Liver (tissue), 9 donors: ENCODE results near the gene DDB1. TPM values are rescaled to one million over a fixed set of nuclear protein-coding genes. Genes with fewer than 3 reads are reported as not detected.

Experiments
- DNase-seq: peaks from one replicate; pipeline ENCODE4 v3.0.0-alpha.2; 2017; ENCODE audit warnings: low spot score
- H3K27ac ChIP-seq, 2 donors: one replicate each; pipeline ENCODE4 v1.7.0; 2013; ENCODE audit warnings: inconsistent platforms in 2 of 2, low read length in 2 of 2, control low read depth in 1 of 2, low read depth in 1 of 2, mild to moderate bottlenecking in 1 of 2
- H3K27me3 ChIP-seq, 4 donors: one replicate each; pipeline versions ENCODE4 v1.6.1 to v1.7.0; 2013; ENCODE audit warnings: low read length in 3 of 4, inconsistent platforms in 1 of 4, mild to moderate bottlenecking in 1 of 4, moderate library complexity in 1 of 4; ENCODE audit not compliant: control insufficient read depth in 4 of 4, insufficient read depth in 4 of 4
- H3K36me3 ChIP-seq, 4 donors: one replicate each; pipeline versions ENCODE4 v1.6.1 to v1.7.0; 2013; ENCODE audit warnings: low read length in 3 of 4, mild to moderate bottlenecking in 3 of 4, low read depth in 1 of 4, moderate library complexity in 1 of 4; ENCODE audit not compliant: control insufficient read depth in 4 of 4, insufficient read depth in 3 of 4
- H3K4me1 ChIP-seq, 4 donors: one replicate each; pipeline versions ENCODE4 v1.6.1 to v1.7.0; 2013; ENCODE audit warnings: low read length in 3 of 4, mild to moderate bottlenecking in 3 of 4, moderate library complexity in 1 of 4; ENCODE audit not compliant: control insufficient read depth in 4 of 4, insufficient read depth in 4 of 4
- H3K4me3 ChIP-seq, 3 donors: one replicate each; pipeline versions ENCODE4 v1.6.1 to v1.7.0; 2013; ENCODE audit warnings: low read length in 3 of 3, control low read depth in 1 of 3, low read depth in 1 of 3, mild to moderate bottlenecking in 1 of 3
- H3K9ac ChIP-seq, 2 donors: one replicate each; pipeline ENCODE4 v1.7.0; 2013; ENCODE audit warnings: low read length in 2 of 2, mild to moderate bottlenecking in 2 of 2, moderate library complexity in 2 of 2, control low read depth in 1 of 2, low read depth in 1 of 2
- H3K9me3 ChIP-seq, 4 donors: one replicate each; pipeline versions ENCODE4 v1.6.1 to v1.7.0; 2013; ENCODE audit warnings: low read length in 3 of 4; ENCODE audit not compliant: control insufficient read depth in 4 of 4
- ATF3 ChIP-seq: IDR thresholded peaks from 2 replicates; pipeline ENCODE4 v1.6.1; 2016; ENCODE audit warnings: antibody characterized with exemption
- EGR1 ChIP-seq, 2 donors: IDR thresholded peaks; 2 replicates each; pipeline ENCODE4 v1.6.1; 2016 to 2018; ENCODE audit warnings: antibody characterized with exemption in 2 of 2, low read depth in 2 of 2
- FOXA2 ChIP-seq: IDR thresholded peaks from 2 replicates; pipeline ENCODE4 v1.6.1; 2016; ENCODE audit warnings: antibody characterized with exemption
- HNF4A ChIP-seq, 2 donors: conservative IDR thresholded peaks; 2 replicates each; pipeline ENCODE4 v1.6.1; 2016; ENCODE audit warnings: antibody characterized with exemption in 2 of 2, mild to moderate bottlenecking in 2 of 2
- HNF4G ChIP-seq: IDR thresholded peaks from 2 replicates; pipeline ENCODE4 v1.6.1; 2016; ENCODE audit warnings: antibody characterized with exemption
- NR2F2 ChIP-seq: IDR thresholded peaks from 2 replicates; pipeline ENCODE4 v1.6.1; 2016; ENCODE audit warnings: antibody characterized with exemption
- RAD21 ChIP-seq, 2 donors: IDR thresholded peaks; 2 replicates each; pipeline ENCODE4 v1.6.1; 2016; ENCODE audit warnings: antibody characterized with exemption in 2 of 2, mild to moderate bottlenecking in 2 of 2
- RXRA ChIP-seq, 2 donors: IDR thresholded peaks; 2 replicates each; pipeline ENCODE4 v1.6.1; 2017 to 2018; ENCODE audit warnings: antibody characterized with exemption in 2 of 2, mild to moderate bottlenecking in 1 of 2
- TAF1 ChIP-seq: conservative IDR thresholded peaks from 2 replicates; pipeline ENCODE4 v1.6.1; 2016; ENCODE audit warnings: antibody characterized with exemption, mild to moderate bottlenecking
- ZBTB33 ChIP-seq: IDR thresholded peaks from 2 replicates; pipeline ENCODE4 v1.6.1; 2016; ENCODE audit warnings: antibody characterized with exemption
- WGBS: extraction: QIAGEN DNeasy Blood & Tissue Kit; methylation state at CpG from one replicate; pipeline ENCODE4 v1.1.7; 2013; 5-methylcytosine and 5-hydroxymethylcytosine counted together
- polyA plus RNA-seq, 2 donors: library from polyadenylated mRNA; stranded (reverse) in 1 of 2; unstranded in 1 of 2; fragments of 200-250 nt in 1 of 2; fragments of >200 nt in 1 of 2; fragmentation: Nextera tagmentation in 1 of 2; extraction: Ambion mirVana in 1 of 2; gene quantifications; one replicate each; pipeline versions ENCODE4 v1.2.1 to v1.2.3, GENCODE V29; 2013 to 2015
- total RNA-seq, 2 donors: library from RNA; depleted of rRNA; stranded (reverse); fragments of >200 nt; gene quantifications; one replicate each; pipeline ENCODE4 v1.2.3, GENCODE V29; 2014
- TF ChIP-seq, protein P1 (sequence below): fragments of 150-350 bp; IDR thresholded peaks from 2 replicates; pipeline ENCODE4 v1.5.1; 2017; ENCODE audit warnings: improper control_type of control experiment, low read depth, low read length; ENCODE audit not compliant: missing input control
- TF ChIP-seq, protein P2 (sequence below): IDR thresholded peaks from 2 replicates; pipeline ENCODE4 v1.6.1; 2016; ENCODE audit warnings: antibody characterized with exemption, mild to moderate bottlenecking
- donor health status: healthy.
- donor health status: healthy.
- donor health status: healthy.
- donor health status: healthy.
- donor health status: healthy.

The DDB1 gene
- total and polyA plus RNA-seq, 4 donors: 37.5 to 146 (median 88.9) TPM

DNA sequence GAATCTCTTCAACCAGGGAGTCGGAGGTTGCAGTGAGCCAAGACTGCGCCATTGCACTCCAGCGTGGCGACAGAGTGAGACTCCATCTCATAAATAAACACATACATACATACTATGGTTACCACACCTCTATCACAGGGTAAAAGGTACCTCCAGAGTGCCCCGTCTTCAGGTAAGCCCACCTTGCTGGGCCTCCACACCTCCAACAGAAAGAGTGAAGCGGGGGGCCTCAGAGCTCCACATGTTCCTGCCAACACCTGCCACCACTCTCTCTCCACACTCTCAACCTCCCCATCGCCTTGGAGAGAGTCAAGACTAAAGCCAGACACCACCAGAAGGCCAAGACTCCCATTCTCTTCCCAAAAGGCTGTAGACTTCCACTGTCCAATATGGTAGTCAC is 27.5 kb downstream of the DDB1 start:
- Histone ChIP-seq H3K27ac (no peak overlapping the region), H3K9me3 (no peaks in the 10 kb centered on the region), H3K9ac (no peak overlapping the region), H3K4me3 (no peak overlapping the region), H3K4me1 (no peaks in the 10 kb centered on the region), H3K36me3 (peaks cover 30 to 96% (median 80%) of the 10 kb centered on the region in 4 donors), H3K27me3 (no peaks in the 10 kb centered on the region)
- DNase-seq: no peak
- 98% methylated on average over 7 of the region's 7 CpGs for WGBS
- TF ChIP-seq FOXA2: no peak
- TF ChIP-seq, protein P1, sequence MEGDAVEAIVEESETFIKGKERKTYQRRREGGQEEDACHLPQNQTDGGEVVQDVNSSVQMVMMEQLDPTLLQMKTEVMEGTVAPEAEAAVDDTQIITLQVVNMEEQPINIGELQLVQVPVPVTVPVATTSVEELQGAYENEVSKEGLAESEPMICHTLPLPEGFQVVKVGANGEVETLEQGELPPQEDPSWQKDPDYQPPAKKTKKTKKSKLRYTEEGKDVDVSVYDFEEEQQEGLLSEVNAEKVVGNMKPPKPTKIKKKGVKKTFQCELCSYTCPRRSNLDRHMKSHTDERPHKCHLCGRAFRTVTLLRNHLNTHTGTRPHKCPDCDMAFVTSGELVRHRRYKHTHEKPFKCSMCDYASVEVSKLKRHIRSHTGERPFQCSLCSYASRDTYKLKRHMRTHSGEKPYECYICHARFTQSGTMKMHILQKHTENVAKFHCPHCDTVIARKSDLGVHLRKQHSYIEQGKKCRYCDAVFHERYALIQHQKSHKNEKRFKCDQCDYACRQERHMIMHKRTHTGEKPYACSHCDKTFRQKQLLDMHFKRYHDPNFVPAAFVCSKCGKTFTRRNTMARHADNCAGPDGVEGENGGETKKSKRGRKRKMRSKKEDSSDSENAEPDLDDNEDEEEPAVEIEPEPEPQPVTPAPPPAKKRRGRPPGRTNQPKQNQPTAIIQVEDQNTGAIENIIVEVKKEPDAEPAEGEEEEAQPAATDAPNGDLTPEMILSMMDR: no peak
- TF ChIP-seq EGR1 (IDR thresholded peaks at IDR 0.05; ENCODE audit: low read depth in 2 of 2): no peak
- no peak for TF ChIP-seq RXRA (IDR thresholded peaks at IDR 0.05)
- no peak for TF ChIP-seq HNF4G
- TF ChIP-seq RAD21 (IDR thresholded peaks at IDR 0.05): no peak
- TF ChIP-seq ZBTB33: no peak
- TF ChIP-seq, protein P2, sequence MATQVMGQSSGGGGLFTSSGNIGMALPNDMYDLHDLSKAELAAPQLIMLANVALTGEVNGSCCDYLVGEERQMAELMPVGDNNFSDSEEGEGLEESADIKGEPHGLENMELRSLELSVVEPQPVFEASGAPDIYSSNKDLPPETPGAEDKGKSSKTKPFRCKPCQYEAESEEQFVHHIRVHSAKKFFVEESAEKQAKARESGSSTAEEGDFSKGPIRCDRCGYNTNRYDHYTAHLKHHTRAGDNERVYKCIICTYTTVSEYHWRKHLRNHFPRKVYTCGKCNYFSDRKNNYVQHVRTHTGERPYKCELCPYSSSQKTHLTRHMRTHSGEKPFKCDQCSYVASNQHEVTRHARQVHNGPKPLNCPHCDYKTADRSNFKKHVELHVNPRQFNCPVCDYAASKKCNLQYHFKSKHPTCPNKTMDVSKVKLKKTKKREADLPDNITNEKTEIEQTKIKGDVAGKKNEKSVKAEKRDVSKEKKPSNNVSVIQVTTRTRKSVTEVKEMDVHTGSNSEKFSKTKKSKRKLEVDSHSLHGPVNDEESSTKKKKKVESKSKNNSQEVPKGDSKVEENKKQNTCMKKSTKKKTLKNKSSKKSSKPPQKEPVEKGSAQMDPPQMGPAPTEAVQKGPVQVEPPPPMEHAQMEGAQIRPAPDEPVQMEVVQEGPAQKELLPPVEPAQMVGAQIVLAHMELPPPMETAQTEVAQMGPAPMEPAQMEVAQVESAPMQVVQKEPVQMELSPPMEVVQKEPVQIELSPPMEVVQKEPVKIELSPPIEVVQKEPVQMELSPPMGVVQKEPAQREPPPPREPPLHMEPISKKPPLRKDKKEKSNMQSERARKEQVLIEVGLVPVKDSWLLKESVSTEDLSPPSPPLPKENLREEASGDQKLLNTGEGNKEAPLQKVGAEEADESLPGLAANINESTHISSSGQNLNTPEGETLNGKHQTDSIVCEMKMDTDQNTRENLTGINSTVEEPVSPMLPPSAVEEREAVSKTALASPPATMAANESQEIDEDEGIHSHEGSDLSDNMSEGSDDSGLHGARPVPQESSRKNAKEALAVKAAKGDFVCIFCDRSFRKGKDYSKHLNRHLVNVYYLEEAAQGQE: no peak
- TF ChIP-seq HNF4A (conservative IDR thresholded peaks at IDR 0.05): no peak
- TF ChIP-seq ATF3: no peak

- Histone ChIP-seq H3K36me3 (peaks cover 25 to 90% (median 73%) of the 10 kb centered on the region in 4 donors), H3K27me3 (no peaks in the 10 kb centered on the region), H3K9ac (no peak overlapping the region), H3K27ac (no peak overlapping the region), H3K4me3 (no peak overlapping the region), H3K4me1 (peaks cover 0 to 5% (median 3%) of the 10 kb centered on the region in 4 donors), H3K9me3 (no peaks in the 10 kb centered on the region)
- 97% methylated on average over 9 of the region's 9 CpGs for WGBS
- DNase-seq: no peak
- TF ChIP-seq TAF1 (no peak), NR2F2 (no peak), HNF4A (conservative IDR thresholded peaks at IDR 0.05) (no peak), ATF3 (no peak)
Measured at GRCh38 chr11:61303725-61304124, 29.2 kb downstream of the DDB1 start.
